Kidney (tissue), 14 donors: Measurements from ENCODE around the gene NDUFS8. TPM values are rescaled to one million over a fixed set of nuclear protein-coding genes. Genes with fewer than 3 reads are reported as not detected.
"Not testable (repeated sequence)": the region's sequence is repeated elsewhere in the genome, so short reads cannot be mapped to it uniquely, and the experiment has no call there.

Experiments used
- DNase-seq, 5 donors: peaks; one replicate each; pipeline ENCODE4 v3.0.0-alpha.2; 2013 to 2020
- FAIRE-seq: peaks from 2 replicates; lab custom pipeline; 2012; peaks lifted over from hg19 to GRCh38; lab: Jason Lieb, UNC
- H3K27ac ChIP-seq, 2 donors: one replicate each; pipeline ENCODE4 v1.7.0; 2013; ENCODE audit warnings: low read depth in 2 of 2, low read length in 2 of 2, inconsistent platforms in 1 of 2
- H3K27me3 ChIP-seq: one replicate; pipeline ENCODE4 v1.7.1; 2013; ENCODE audit warnings: low read length, inconsistent platforms; ENCODE audit not compliant: control insufficient read depth, insufficient read depth
- H3K36me3 ChIP-seq, 3 donors: one replicate each; pipeline versions ENCODE4 v1.7.0 to v1.7.1; 2013; ENCODE audit warnings: low read length in 3 of 3, control low read depth in 1 of 3, inconsistent platforms in 1 of 3; ENCODE audit not compliant: insufficient read depth in 3 of 3, control insufficient read depth in 2 of 3
- H3K4me1 ChIP-seq, 3 donors: one replicate each; pipeline versions ENCODE4 v1.7.0 to v1.7.1; 2013; ENCODE audit warnings: low read length in 3 of 3, inconsistent platforms in 1 of 3, low read depth in 1 of 3; ENCODE audit not compliant: control insufficient read depth in 2 of 3, insufficient read depth in 2 of 3
- H3K4me3 ChIP-seq, 3 donors: one replicate each; pipeline versions ENCODE4 v1.7.0 to v1.8.1; 2013; ENCODE audit warnings: low read length in 3 of 3, control low read depth in 1 of 3, inconsistent platforms in 1 of 3
- H3K9ac ChIP-seq, 3 donors: one replicate each; pipeline versions ENCODE4 v1.7.0 to v1.7.1; 2013; ENCODE audit warnings: low read length in 3 of 3, control low read depth in 1 of 3, inconsistent platforms in 1 of 3
- H3K9me3 ChIP-seq, 3 donors: one replicate each; pipeline versions ENCODE4 v1.7.0 to v1.7.1; 2013; ENCODE audit warnings: low read length in 3 of 3, control low read depth in 1 of 3, inconsistent platforms in 1 of 3; ENCODE audit not compliant: control insufficient read depth in 2 of 3, insufficient read depth in 1 of 3
- intact Hi-C: fragments of 100-400 bp; cut with DNase I; formaldehyde crosslinking; loops from one replicate; pipeline ENCODE4 v1.11.1; 2022
- polyA plus RNA-seq: library from polyadenylated mRNA; stranded (reverse); fragments of 350-450 nt; fragmentation: Illumina TruSeq; extraction: RNeasy Lipid Tissue Mini Kit (QIAGEN cat#74804); gene quantifications from one replicate; pipeline ENCODE4 v1.2.3, GENCODE V29; 2014; ENCODE audit warnings: low read depth, low replicate concordance; ENCODE audit not compliant: insufficient read depth
- total RNA-seq: library from RNA; stranded (reverse); fragmentation: NEBNext Ultra II Directional; extraction: Animal tissue kit (Norgen Biotek cat#: 25700); gene quantifications from one replicate; pipeline ENCODE4 v1.2.1, GENCODE V29; 2021
- TF ChIP-seq, protein P1 (sequence below): IDR thresholded peaks from 3 replicates; pipeline ENCODE4 v1.5.1; 2012; ENCODE audit warnings: mild to moderate bottlenecking, moderate library complexity, borderline replicate concordance; ENCODE audit not compliant: insufficient read depth; ENCODE audit errors: extremely low read depth
- donor health status: control.
- donor health status: control.
- donor health status: control.
- donor health status: control.
- donor health status: control.
- donor health status: DM: yes; HTN: yes; CAD: no.
- donor health status: Normal renal cell carcinoma (clear cell type).

The NDUFS8 gene
- total and polyA plus RNA-seq, 2 donors from 2014 or later: 144 to 472 TPM

- intact Hi-C loops, FAIRE-seq, H3K4me3 ChIP-seq, H3K9me3 ChIP-seq, H3K4me1 ChIP-seq, H3K27me3 ChIP-seq, H3K27ac ChIP-seq, H3K36me3 ChIP-seq, H3K9ac ChIP-seq: not testable (repeated sequence)
- DNase-seq: peak in 1 of 5 donors; percentile 30
Observed at GRCh38 chr11:67995129-67995528, 35.4 kb upstream of the NDUFS8 start.

- H3K27ac ChIP-seq, H3K9ac ChIP-seq, H3K36me3 ChIP-seq, H3K27me3 ChIP-seq, H3K4me1 ChIP-seq, FAIRE-seq, H3K9me3 ChIP-seq, H3K4me3 ChIP-seq, intact Hi-C loops: not testable (repeated sequence)
- peak in 1 of 5 donors; percentile 39 for DNase-seq
Observed at GRCh38 chr11:67995579-67995978, 34.9 kb upstream of the NDUFS8 start.

- Histone ChIP-seq H3K27ac (no peak overlapping the region), H3K9ac (no peak overlapping the region), H3K4me3 (no peak overlapping the region), H3K9me3 (no peaks in the 10 kb centered on the region), H3K36me3 (no peaks in the 10 kb centered on the region), H3K4me1 (no peaks in the 10 kb centered on the region), H3K27me3 (no peaks in the 10 kb centered on the region)
- intact Hi-C loops: no loop called here
- DNase-seq (peak in 1 of 5 donors; percentile 42), FAIRE-seq (no peak)
- TF ChIP-seq, protein P1, sequence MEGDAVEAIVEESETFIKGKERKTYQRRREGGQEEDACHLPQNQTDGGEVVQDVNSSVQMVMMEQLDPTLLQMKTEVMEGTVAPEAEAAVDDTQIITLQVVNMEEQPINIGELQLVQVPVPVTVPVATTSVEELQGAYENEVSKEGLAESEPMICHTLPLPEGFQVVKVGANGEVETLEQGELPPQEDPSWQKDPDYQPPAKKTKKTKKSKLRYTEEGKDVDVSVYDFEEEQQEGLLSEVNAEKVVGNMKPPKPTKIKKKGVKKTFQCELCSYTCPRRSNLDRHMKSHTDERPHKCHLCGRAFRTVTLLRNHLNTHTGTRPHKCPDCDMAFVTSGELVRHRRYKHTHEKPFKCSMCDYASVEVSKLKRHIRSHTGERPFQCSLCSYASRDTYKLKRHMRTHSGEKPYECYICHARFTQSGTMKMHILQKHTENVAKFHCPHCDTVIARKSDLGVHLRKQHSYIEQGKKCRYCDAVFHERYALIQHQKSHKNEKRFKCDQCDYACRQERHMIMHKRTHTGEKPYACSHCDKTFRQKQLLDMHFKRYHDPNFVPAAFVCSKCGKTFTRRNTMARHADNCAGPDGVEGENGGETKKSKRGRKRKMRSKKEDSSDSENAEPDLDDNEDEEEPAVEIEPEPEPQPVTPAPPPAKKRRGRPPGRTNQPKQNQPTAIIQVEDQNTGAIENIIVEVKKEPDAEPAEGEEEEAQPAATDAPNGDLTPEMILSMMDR: no peak
Observed at GRCh38 chr11:67996051-67996450, 34.4 kb upstream of the NDUFS8 start.

DNA sequence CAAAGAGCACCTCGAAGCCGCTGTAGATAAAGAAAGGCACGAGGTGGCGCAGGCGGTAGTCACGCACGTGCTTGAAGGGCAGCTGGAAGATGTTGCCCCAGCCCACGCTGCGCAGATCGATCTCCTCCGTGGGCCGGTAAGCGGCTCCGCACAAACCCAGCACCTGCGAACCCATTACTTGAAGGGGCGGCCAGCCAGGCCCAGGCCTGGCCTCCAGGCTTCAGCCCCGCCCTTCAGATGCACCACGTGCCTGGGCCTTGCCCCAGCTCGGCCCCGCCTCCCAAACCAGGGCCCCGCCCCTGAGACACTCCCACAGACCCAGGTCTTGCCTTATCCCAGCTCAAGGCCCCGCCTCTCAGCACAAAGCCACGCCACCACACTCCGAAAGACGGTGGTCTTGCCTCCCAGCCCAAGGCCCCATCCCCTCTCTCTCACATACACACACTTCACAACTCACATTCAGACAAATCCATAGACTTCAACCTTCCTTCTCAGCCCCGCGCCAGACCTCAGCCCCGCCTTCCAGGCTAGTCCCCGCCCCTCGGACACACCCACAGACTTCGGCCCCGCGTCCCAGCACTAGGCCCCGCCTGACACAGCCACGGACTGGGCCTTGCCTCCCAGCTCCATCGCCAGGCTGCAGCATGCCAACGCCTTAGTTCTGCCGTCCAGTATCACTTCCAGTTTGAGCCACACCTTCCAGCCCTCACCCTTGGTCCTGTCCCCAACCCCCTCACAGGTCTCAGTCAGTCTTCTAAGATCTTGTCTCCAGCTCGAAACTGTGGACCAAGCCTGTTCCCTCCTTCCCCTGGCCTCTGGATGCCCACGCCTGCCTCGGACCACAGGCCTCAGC is 33.6 kb upstream of the NDUFS8 start:
- no peak overlapping the region for H3K4me3 ChIP-seq
- no peaks in the 10 kb centered on the region for H3K27me3 ChIP-seq
- no peaks in the 10 kb centered on the region for H3K36me3 ChIP-seq
- no peak overlapping the region for H3K27ac ChIP-seq
- H3K4me1 ChIP-seq: no peaks in the 10 kb centered on the region
- no peak for FAIRE-seq
- H3K9me3 ChIP-seq: no peaks in the 10 kb centered on the region
- no peak overlapping the region for H3K9ac ChIP-seq
- intact Hi-C loops: no loop called here
- peak in 3 of 5 donors; percentile 52 to 90 (median 86) for DNase-seq
- TF ChIP-seq, protein P1: no peak
